Mesendoderm (in vitro differentiated cells): ENCODE data around the gene DGKB. TPM values are rescaled to one million over a fixed set of nuclear protein-coding genes. Genes with fewer than 3 reads are reported as not detected.

ENCODE experiments used
- DNase-seq: peaks from one replicate; pipeline ENCODE4 v3.0.0; 2013
- H2AK5ac ChIP-seq: 2 replicates; pipeline ENCODE4 v1.6.1; 2013; ENCODE audit warnings: low read length, inconsistent platforms
- H2BK120ac ChIP-seq: 2 replicates; pipeline ENCODE4 v1.6.1; 2013; ENCODE audit warnings: low read depth, mild to moderate bottlenecking, low read length, moderate library complexity, mixed read lengths
- H2BK15ac ChIP-seq: replicated peaks from 2 replicates; pipeline ENCODE4 v1.6.1; 2013; ENCODE audit warnings: low read depth, mild to moderate bottlenecking, moderate library complexity
- H2BK5ac ChIP-seq: 2 replicates; pipeline ENCODE4 v1.6.1; 2013; ENCODE audit warnings: low read length, inconsistent platforms
- H3K18ac ChIP-seq: 2 replicates; pipeline ENCODE4 v1.6.1; 2013; ENCODE audit warnings: mild to moderate bottlenecking, low read length, mixed read lengths
- H3K23ac ChIP-seq: one replicate; pipeline ENCODE4 v1.6.1; 2013; ENCODE audit warnings: low read length
- H3K27ac ChIP-seq: 2 replicates; pipeline ENCODE4 v1.5.1; 2013; ENCODE audit warnings: low read depth, mild to moderate bottlenecking, inconsistent platforms, low read length, moderate library complexity
- H3K27me3 ChIP-seq: 2 replicates; pipeline ENCODE4 v1.6.1; 2013; ENCODE audit warnings: low read length, control low read depth, mild to moderate bottlenecking, inconsistent platforms; ENCODE audit not compliant: insufficient read depth, poor library complexity
- H3K36me3 ChIP-seq: 2 replicates; pipeline ENCODE4 v1.6.1; 2013; ENCODE audit warnings: low read length, inconsistent platforms; ENCODE audit not compliant: control insufficient read depth, insufficient read depth
- H3K4ac ChIP-seq: one replicate; pipeline ENCODE4 v1.6.1; 2013; ENCODE audit warnings: low read depth, mild to moderate bottlenecking, low read length, moderate library complexity
- H3K4me1 ChIP-seq: 2 replicates; pipeline ENCODE4 v1.6.1; 2013; ENCODE audit warnings: low read depth, low read length, inconsistent platforms; ENCODE audit not compliant: control insufficient read depth
- H3K4me2 ChIP-seq: 2 replicates; pipeline ENCODE4 v1.6.1; 2013; ENCODE audit warnings: low read length
- H3K4me3 ChIP-seq: 2 replicates; pipeline ENCODE4 v1.5.1; 2013; ENCODE audit warnings: mild to moderate bottlenecking, low read length
- H3K56ac ChIP-seq: one replicate; pipeline ENCODE4 v1.6.1; 2013; ENCODE audit warnings: low read length
- H3K79me1 ChIP-seq: 2 replicates; pipeline ENCODE4 v1.6.1; 2013; ENCODE audit warnings: low read length, inconsistent platforms
- H3K79me2 ChIP-seq: 2 replicates; pipeline ENCODE4 v1.6.1; 2013; ENCODE audit warnings: mild to moderate bottlenecking, low read length; ENCODE audit not compliant: control insufficient read depth, insufficient read depth
- H3K9ac ChIP-seq: 2 replicates; pipeline ENCODE4 v1.6.1; 2013; ENCODE audit warnings: low read length, inconsistent platforms
- H4K5ac ChIP-seq: one replicate; pipeline ENCODE4 v1.6.1; 2013; ENCODE audit warnings: low read length
- H4K8ac ChIP-seq: one replicate; pipeline ENCODE4 v1.6.1; 2013; ENCODE audit warnings: low read depth, mild to moderate bottlenecking, control low read depth, low read length, moderate library complexity
- WGBS: extraction: QIAGEN DNeasy Blood & Tissue Kit; methylation state at CpG from one replicate; pipeline ENCODE4 v1.1.7; 2013; ENCODE audit warnings: low lambda C conversion rate, missing lambda C conversion rate; ENCODE audit not compliant: insufficient coverage; ENCODE audit errors: extremely low coverage; 5-methylcytosine and 5-hydroxymethylcytosine counted together
- polyA plus RNA-seq, 2 experiments: library from polyadenylated mRNA; stranded (reverse); fragments of 200-250 nt; gene quantifications; one replicate each; pipeline ENCODE4 v1.2.3, GENCODE V29; 2013

DGKB gene
- 0.04 TPM for polyA plus RNA-seq (2013, experiment 1 of 2)
- polyA plus RNA-seq (2013, experiment 2 of 2) = 0.11 TPM

- no peak within 1 kb of the TSS for H2AK5ac ChIP-seq
- no peak within 1 kb of the TSS for H3K23ac ChIP-seq
- H2BK15ac ChIP-seq = no peak within 1 kb of the TSS
- H3K27ac ChIP-seq = no peak within 1 kb of the TSS
- peak within 1 kb of the TSS; percentile 39 for H3K9ac ChIP-seq
- H3K36me3 ChIP-seq = no peaks in the 10 kb centered on the region
- no peak within 1 kb of the TSS for H2BK5ac ChIP-seq
- H3K4me1 ChIP-seq = peaks cover 2% of the 10 kb centered on the region
- peak within 1 kb of the TSS; percentile 20 for H3K4me3 ChIP-seq
- H4K5ac ChIP-seq = no peak within 1 kb of the TSS
- no peaks in the 10 kb centered on the region for H3K27me3 ChIP-seq
- H3K79me1 ChIP-seq = no peaks in the 10 kb centered on the region
- WGBS = no CpG with 5 or more reads among the region's 16 CpGs
- no peaks in the 10 kb centered on the region for H3K79me2 ChIP-seq
- DNase-seq = peak; percentile 57
- no peak within 1 kb of the TSS for H2BK120ac ChIP-seq
- no peak within 1 kb of the TSS for H3K18ac ChIP-seq
- no peak within 1 kb of the TSS for H3K4ac ChIP-seq
- H3K4me2 ChIP-seq = peak within 1 kb of the TSS; percentile 79
- H4K8ac ChIP-seq = no peak within 1 kb of the TSS
- peak within 1 kb of the TSS; percentile 74 for H3K56ac ChIP-seq
These were observed at the start of gene DGKB for GRCh38 chr7:14902589-14903067. Gene DGKB, minus strand, starts transcription at chr7:14902751.

DNA sequence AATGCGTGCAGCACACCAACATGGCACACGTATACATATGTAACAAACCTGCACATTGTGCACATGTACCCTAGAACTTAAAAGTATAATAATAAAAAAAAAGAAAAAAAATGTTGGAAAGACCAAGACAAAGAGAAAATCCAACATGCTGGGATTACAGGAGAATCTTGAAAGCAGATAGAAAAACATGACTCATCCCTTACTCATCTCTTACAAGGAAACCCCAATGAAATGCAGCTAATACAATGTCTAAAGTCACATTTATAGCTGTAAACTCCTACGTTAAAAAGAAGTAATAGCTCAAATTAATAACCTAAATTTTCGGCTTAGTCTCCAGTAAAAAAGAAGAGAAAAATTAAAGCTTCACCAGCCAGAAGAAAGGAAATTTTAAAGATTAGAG, 47.5 kb upstream of the DGKB start:
- Histone ChIP-seq H4K5ac (no peak overlapping the region), H4K8ac (no peak overlapping the region), H3K4me2 (no peak overlapping the region), H3K4me3 (no peak overlapping the region), H2BK120ac (no peak overlapping the region), H3K79me2 (no peaks in the 10 kb centered on the region), H3K27me3 (no peaks in the 10 kb centered on the region), H2BK15ac (no peak overlapping the region), H3K23ac (no peak overlapping the region), H3K36me3 (no peaks in the 10 kb centered on the region), H2AK5ac (no peak overlapping the region), H3K56ac (no peak overlapping the region), H3K18ac (no peak overlapping the region), H3K4ac (no peak overlapping the region), H3K27ac (no peak overlapping the region), H3K9ac (no peak overlapping the region), H3K4me1 (no peaks in the 10 kb centered on the region), H3K79me1 (no peaks in the 10 kb centered on the region), H2BK5ac (no peak overlapping the region)
- DNase-seq = no peak
- WGBS = no CpG with 5 or more reads among the region's 4 CpGs

GRCh38 chr7:14938181-14938580, 35.6 kb upstream of the DGKB start:
- DNase-seq = no peak
- Histone ChIP-seq H4K8ac (no peak overlapping the region), H3K4me3 (no peak overlapping the region), H3K36me3 (no peaks in the 10 kb centered on the region), H2AK5ac (no peak overlapping the region), H3K79me1 (no peaks in the 10 kb centered on the region), H3K79me2 (no peaks in the 10 kb centered on the region), H2BK15ac (no peak overlapping the region), H3K4ac (no peak overlapping the region), H3K18ac (no peak overlapping the region), H2BK120ac (no peak overlapping the region), H3K27me3 (no peaks in the 10 kb centered on the region), H3K23ac (no peak overlapping the region), H2BK5ac (no peak overlapping the region), H3K56ac (no peak overlapping the region), H3K9ac (no peak overlapping the region), H3K27ac (no peak overlapping the region), H3K4me1 (no peaks in the 10 kb centered on the region), H3K4me2 (no peak overlapping the region), H4K5ac (no peak overlapping the region)
- no CpG with 5 or more reads among the region's 1 CpG for WGBS

GRCh38 chr7:14937581-14937980, 35.0 kb upstream of the DGKB start:
- no peak overlapping the region for H3K4me3 ChIP-seq
- H3K23ac ChIP-seq = no peak overlapping the region
- H4K8ac ChIP-seq = no peak overlapping the region
- H3K79me1 ChIP-seq = no peaks in the 10 kb centered on the region
- no peak overlapping the region for H2BK15ac ChIP-seq
- H3K27ac ChIP-seq = no peak overlapping the region
- H2AK5ac ChIP-seq = no peak overlapping the region
- H4K5ac ChIP-seq = no peak overlapping the region
- no peaks in the 10 kb centered on the region for H3K4me1 ChIP-seq
- H2BK120ac ChIP-seq = no peak overlapping the region
- no peaks in the 10 kb centered on the region for H3K27me3 ChIP-seq
- H3K79me2 ChIP-seq = no peaks in the 10 kb centered on the region
- no peak overlapping the region for H3K56ac ChIP-seq
- H3K18ac ChIP-seq = no peak overlapping the region
- H2BK5ac ChIP-seq = no peak overlapping the region
- H3K36me3 ChIP-seq = no peaks in the 10 kb centered on the region
- WGBS = no CpG with 5 or more reads among the region's 1 CpG
- DNase-seq = no peak
- no peak overlapping the region for H3K4me2 ChIP-seq
- H3K4ac ChIP-seq = no peak overlapping the region
- no peak overlapping the region for H3K9ac ChIP-seq

DNA sequence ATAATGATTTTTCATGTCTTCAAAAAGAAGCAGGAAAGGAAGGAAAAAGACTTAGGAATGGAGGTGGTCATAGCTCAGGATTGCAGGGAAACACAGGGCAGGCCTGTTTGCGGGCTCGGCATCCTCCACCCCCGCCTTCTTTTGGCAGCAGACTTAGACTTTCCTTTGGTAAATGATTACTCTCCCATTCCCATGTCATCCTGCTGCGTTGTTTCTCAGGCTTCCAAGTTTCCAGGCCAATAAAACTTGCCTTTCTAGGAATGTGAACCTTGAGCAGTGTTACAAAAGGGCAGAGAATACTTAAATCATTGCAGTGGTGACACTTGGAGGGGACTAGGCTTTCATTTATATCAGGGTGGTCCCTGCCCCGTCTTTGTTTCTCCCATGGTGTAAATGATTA, 34.0 kb upstream of the DGKB start:
- H4K8ac ChIP-seq = no peak overlapping the region
- H2BK15ac ChIP-seq = no peak overlapping the region
- no peaks in the 10 kb centered on the region for H3K4me1 ChIP-seq
- H3K4ac ChIP-seq = no peak overlapping the region
- no peak overlapping the region for H3K4me2 ChIP-seq
- H2BK120ac ChIP-seq = no peak overlapping the region
- H3K79me1 ChIP-seq = no peaks in the 10 kb centered on the region
- H3K9ac ChIP-seq = no peak overlapping the region
- H4K5ac ChIP-seq = no peak overlapping the region
- no CpG with 5 or more reads among the region's 5 CpGs for WGBS
- H3K27ac ChIP-seq = no peak overlapping the region
- no peaks in the 10 kb centered on the region for H3K27me3 ChIP-seq
- no peak overlapping the region for H2BK5ac ChIP-seq
- H2AK5ac ChIP-seq = no peak overlapping the region
- no peaks in the 10 kb centered on the region for H3K36me3 ChIP-seq
- no peak overlapping the region for H3K18ac ChIP-seq
- no peaks in the 10 kb centered on the region for H3K79me2 ChIP-seq
- no peak overlapping the region for H3K23ac ChIP-seq
- H3K4me3 ChIP-seq = no peak overlapping the region
- peak; percentile 44 for DNase-seq
- H3K56ac ChIP-seq = no peak overlapping the region

GRCh38 chr7:14934839-14935238, 32.3 kb upstream of the DGKB start:
- Histone ChIP-seq H3K4ac (no peak overlapping the region), H3K56ac (no peak overlapping the region), H3K9ac (no peak overlapping the region), H2BK15ac (no peak overlapping the region), H4K5ac (no peak overlapping the region), H2BK5ac (no peak overlapping the region), H3K23ac (no peak overlapping the region), H3K27ac (no peak overlapping the region), H3K79me2 (no peaks in the 10 kb centered on the region), H2BK120ac (no peak overlapping the region), H3K18ac (no peak overlapping the region), H4K8ac (no peak overlapping the region), H3K79me1 (no peaks in the 10 kb centered on the region), H3K4me1 (no peaks in the 10 kb centered on the region), H3K4me3 (no peak overlapping the region), H2AK5ac (no peak overlapping the region), H3K36me3 (no peaks in the 10 kb centered on the region), H3K27me3 (no peaks in the 10 kb centered on the region), H3K4me2 (no peak overlapping the region)
- WGBS = no CpG with 5 or more reads among the region's 3 CpGs
- no peak for DNase-seq
